CD14-positive monocyte (primary cell): ENCODE measurements around the gene SUGCT. TPM values are rescaled to one million over a fixed set of nuclear protein-coding genes. Genes with fewer than 3 reads are reported as not detected.

ENCODE experiments used
- DNase-seq, 3 donors: peaks; one replicate each; pipeline ENCODE4 v3.0.0-alpha.2; 2011 to 2022
- H2AFZ ChIP-seq: 2 replicates; pipeline ENCODE4 v1.6.0; 2012; ENCODE audit warnings: mild to moderate bottlenecking, low read depth, low read length, inconsistent platforms; ENCODE audit not compliant: insufficient read depth, poor library complexity, severe bottlenecking
- H3K27ac ChIP-seq, 2 donors: 1 replicate in 1 of 2; 2 replicates in 1 of 2; pipeline ENCODE4 v1.5.1; 2012 to 2013; ENCODE audit warnings: low read length in 2 of 2, control low read depth in 1 of 2, inconsistent platforms in 1 of 2, low read depth in 1 of 2, mild to moderate bottlenecking in 1 of 2
- H3K27me3 ChIP-seq, 2 donors: one replicate each; pipeline versions ENCODE4 v1.6.0 to v1.6.1; 2011 to 2013; ENCODE audit warnings: low read length in 2 of 2; ENCODE audit not compliant: control insufficient read depth in 2 of 2, insufficient read depth in 2 of 2
- H3K36me3 ChIP-seq, 2 donors: replicated peaks in 1 of 2; 1 replicate in 1 of 2; 2 replicates in 1 of 2; pipeline versions ENCODE4 v1.5.1 to v1.6.1; 2012 to 2013; ENCODE audit warnings: low read length in 2 of 2, control low read depth in 1 of 2, inconsistent platforms in 1 of 2, mild to moderate bottlenecking in 1 of 2; ENCODE audit not compliant: insufficient read depth in 2 of 2, control insufficient read depth in 1 of 2
- H3K4me1 ChIP-seq, 2 donors: 1 replicate in 1 of 2; 2 replicates in 1 of 2; pipeline versions ENCODE4 v1.5.1 to v1.6.1; 2012 to 2013; ENCODE audit warnings: low read length in 2 of 2, control low read depth in 1 of 2, inconsistent platforms in 1 of 2, mild to moderate bottlenecking in 1 of 2, moderate library complexity in 1 of 2; ENCODE audit not compliant: insufficient read depth in 2 of 2, control insufficient read depth in 1 of 2
- H3K4me2 ChIP-seq: replicated peaks from 2 replicates; pipeline ENCODE3; 2012; ENCODE audit warnings: low read length, moderate library complexity, mild to moderate bottlenecking; ENCODE audit not compliant: poor library complexity, severe bottlenecking; ENCODE audit errors: extremely low read depth
- H3K4me3 ChIP-seq, 3 experiments: fragments of 200-600 bp in 1 of 3; sonication (generic) in 1 of 3; replicated peaks in 1 of 3; 1 replicate in 2 of 3; 2 replicates in 1 of 3; pipeline ENCODE4 v1.5.1; 2011 to 2013; ENCODE audit warnings: low read length in 3 of 3, mild to moderate bottlenecking in 3 of 3, control low read depth in 2 of 3, low read depth in 2 of 3, inconsistent platforms in 1 of 3, moderate library complexity in 1 of 3
- H3K79me2 ChIP-seq: 2 replicates; pipeline ENCODE4 v1.6.0; 2012; ENCODE audit warnings: mild to moderate bottlenecking, control low read depth, inconsistent platforms, low read length, moderate library complexity; ENCODE audit not compliant: insufficient read depth
- H3K9ac ChIP-seq: 2 replicates; pipeline ENCODE4 v1.6.0; 2017; ENCODE audit warnings: low read length, mild to moderate bottlenecking; ENCODE audit not compliant: insufficient read depth, poor library complexity, severe bottlenecking
- H3K9me3 ChIP-seq, 2 donors: replicated peaks in 1 of 2; 1 replicate in 1 of 2; 2 replicates in 1 of 2; pipeline versions ENCODE4 v1.5.1 to v1.6.1; 2012 to 2013; ENCODE audit warnings: low read length in 2 of 2, control low read depth in 1 of 2; ENCODE audit not compliant: control insufficient read depth in 1 of 2, insufficient read depth in 1 of 2
- H4K20me1 ChIP-seq: 2 replicates; pipeline ENCODE4 v1.6.0; 2012; ENCODE audit warnings: mild to moderate bottlenecking, low read length, control low read depth, moderate library complexity; ENCODE audit not compliant: insufficient read depth
- H3K27ac Mint-ChIP-seq, 7 donors: one replicate each; pipeline ENCODE4 v1.8.0; 2020; ENCODE audit warnings: mild to moderate bottlenecking in 7 of 7, mixed read lengths in 7 of 7, moderate library complexity in 6 of 7, inconsistent platforms in 2 of 7
- H3K27me3 Mint-ChIP-seq, 3 donors: one replicate each; pipeline ENCODE4 v1.8.0; 2021 to 2022; ENCODE audit warnings: low read depth in 3 of 3, mild to moderate bottlenecking in 3 of 3, mixed read lengths in 3 of 3, moderate library complexity in 3 of 3, inconsistent platforms in 1 of 3
- H3K36me3 Mint-ChIP-seq, 2 donors: one replicate each; pipeline ENCODE4 v1.8.0; 2020; ENCODE audit warnings: mixed read lengths in 2 of 2, inconsistent platforms in 1 of 2, mild to moderate bottlenecking in 1 of 2
- H3K4me1 Mint-ChIP-seq: one replicate; pipeline ENCODE4 v1.8.0; 2020; ENCODE audit warnings: mild to moderate bottlenecking, mixed read lengths
- H3K4me3 Mint-ChIP-seq, 2 donors: one replicate each; pipeline ENCODE4 v1.8.0; 2020; ENCODE audit warnings: mild to moderate bottlenecking in 2 of 2, mixed read lengths in 2 of 2, moderate library complexity in 1 of 2
- H3K9me3 Mint-ChIP-seq, 7 donors: one replicate each; pipeline ENCODE4 v1.8.0; 2020 to 2022; ENCODE audit warnings: mixed read lengths in 7 of 7, mild to moderate bottlenecking in 6 of 7, moderate library complexity in 6 of 7, inconsistent platforms in 2 of 7
- CTCF ChIP-seq: fragments of 200-600 bp; IDR thresholded peaks from one replicate; pipeline ENCODE4 v1.8.0; 2022; ENCODE audit warnings: antibody characterized with exemption, mild to moderate bottlenecking
- WGBS: methylation state at CpG from one replicate; pipeline ENCODE4 v1.1.5; 2013; ENCODE audit warnings: missing lambda C conversion rate; ENCODE audit not compliant: insufficient coverage; 5-methylcytosine and 5-hydroxymethylcytosine counted together
- intact Hi-C, 2 donors: fragments of 100-400 bp; cut with micrococcal nuclease; formaldehyde crosslinking; loops; one replicate each; pipeline versions ENCODE4 v1.15.0 to v1.15.1; 2023
- polyA plus RNA-seq, 3 donors: library from polyadenylated mRNA; depleted of rRNA in 1 of 3; unstranded in 2 of 3; stranded (reverse) in 1 of 3; fragments of 300-500 nt in 2 of 3; fragments of >200 nt in 1 of 3; fragmentation: Illumina TruSeq in 2 of 3; gene quantifications; 1 replicate in 2 of 3; 2 replicates in 1 of 3; pipeline ENCODE4 v1.2.3, GENCODE V29; 2012 to 2021

SUGCT gene
- polyA plus RNA-seq, 3 donors = not detected

- H3K4me1 ChIP-seq = no peaks in the 10 kb centered on the region
- intact Hi-C loops = no loop called here
- no peaks in the 10 kb centered on the region for H3K79me2 ChIP-seq
- no peak overlapping the region for H3K4me3 ChIP-seq
- H3K36me3 Mint-ChIP-seq = no peaks in the 10 kb centered on the region
- no peak for DNase-seq
- H3K27ac ChIP-seq = no peak overlapping the region
- no peaks in the 10 kb centered on the region for H3K27me3 Mint-ChIP-seq
- peaks cover 0 to 2% of the 10 kb centered on the region in 2 donors for H3K9me3 ChIP-seq
- TF ChIP-seq CTCF = no peak
- no peak overlapping the region for H3K4me2 ChIP-seq
- H3K4me3 Mint-ChIP-seq = no peak overlapping the region
- H4K20me1 ChIP-seq = no peaks in the 10 kb centered on the region
- H3K4me1 Mint-ChIP-seq = no peaks in the 10 kb centered on the region
- no peak overlapping the region for H3K9ac ChIP-seq
- H3K36me3 ChIP-seq = no peaks in the 10 kb centered on the region
- no peaks in the 10 kb centered on the region for H3K27me3 ChIP-seq
- 100% methylated on average over 1 of the region's 3 CpGs for WGBS
- H3K9me3 Mint-ChIP-seq = peaks cover 4 to 12% (median 9%) of the 10 kb centered on the region in 7 donors
- H2AFZ ChIP-seq = no peak overlapping the region
- no peak overlapping the region for H3K27ac Mint-ChIP-seq
These were observed 738.4 kb downstream of the SUGCT start for GRCh38 chr7:40873248-40873647.

- Histone ChIP-seq H3K27me3 (no peaks in the 10 kb centered on the region), H2AFZ (no peak overlapping the region), H3K4me2 (no peak overlapping the region), H3K9me3 (peaks cover 0 to 2% of the 10 kb centered on the region in 2 donors), H3K9ac (no peak overlapping the region), H3K36me3 (no peaks in the 10 kb centered on the region), H4K20me1 (no peaks in the 10 kb centered on the region), H3K27ac (no peak overlapping the region), H3K4me1 (no peaks in the 10 kb centered on the region), H3K79me2 (no peaks in the 10 kb centered on the region), H3K4me3 (no peak overlapping the region)
- Mint-ChIP-seq H3K27me3 (no peaks in the 10 kb centered on the region), H3K27ac (no peak overlapping the region), H3K4me3 (no peak overlapping the region), H3K4me1 (no peaks in the 10 kb centered on the region), H3K36me3 (no peaks in the 10 kb centered on the region), H3K9me3 (peaks cover 4 to 14% (median 7%) of the 10 kb centered on the region in 7 donors)
- WGBS = no CpG with 5 or more reads among the region's 4 CpGs
- no peak for DNase-seq
- TF ChIP-seq CTCF = no peak
- intact Hi-C loops = no loop called here
These were observed 740.0 kb downstream of the SUGCT start for GRCh38 chr7:40874756-40875155.
